Naive B cell (primary cell): ENCODE measurements around the gene S100A13. TPM values are rescaled to one million over a fixed set of nuclear protein-coding genes. Genes with fewer than 3 reads are reported as not detected.

Source experiments
- ATAC-seq, 2 donors: fragments of 150-1000 bp; cut with Tn5 transposase; 2 replicates each; pipeline ENCODE4 v1.10.0; 2021; ENCODE audit warnings: low read depth in 2 of 2, mild to moderate bottlenecking in 2 of 2, moderate library complexity in 2 of 2
- DNase-seq: peaks from one replicate; pipeline ENCODE4 v3.0.0; 2022
- H3K27ac Mint-ChIP-seq, 6 donors: one replicate each; pipeline ENCODE4 v1.8.0; 2020 to 2022; ENCODE audit warnings: mild to moderate bottlenecking in 6 of 6, mixed read lengths in 6 of 6, moderate library complexity in 5 of 6, inconsistent platforms in 2 of 6
- H3K27me3 Mint-ChIP-seq, 3 donors: one replicate each; pipeline ENCODE4 v1.8.0; 2021 to 2022; ENCODE audit warnings: mixed read lengths in 3 of 3, mild to moderate bottlenecking in 1 of 3
- H3K36me3 Mint-ChIP-seq, 2 donors: one replicate each; pipeline ENCODE4 v1.8.0; 2020 to 2022; ENCODE audit warnings: mixed read lengths in 2 of 2, inconsistent platforms in 1 of 2, mild to moderate bottlenecking in 1 of 2
- H3K4me1 Mint-ChIP-seq, 3 donors: one replicate each; pipeline ENCODE4 v1.8.0; 2020 to 2022; ENCODE audit warnings: mixed read lengths in 3 of 3, inconsistent platforms in 1 of 3, mild to moderate bottlenecking in 1 of 3, moderate library complexity in 1 of 3
- H3K4me3 Mint-ChIP-seq, 8 donors: one replicate each; pipeline ENCODE4 v1.8.0; 2020 to 2022; ENCODE audit warnings: mild to moderate bottlenecking in 8 of 8, mixed read lengths in 8 of 8, moderate library complexity in 8 of 8, inconsistent platforms in 2 of 8
- H3K9me3 Mint-ChIP-seq, 7 donors: one replicate each; pipeline ENCODE4 v1.8.0; 2020 to 2022; ENCODE audit warnings: mixed read lengths in 7 of 7, mild to moderate bottlenecking in 5 of 7, inconsistent platforms in 2 of 7, moderate library complexity in 1 of 7
- polyA plus RNA-seq, 6 donors: library from polyadenylated mRNA; unstranded; fragments of 300-500 nt; fragmentation: Illumina TruSeq; gene quantifications; one replicate each; pipeline ENCODE4 v1.2.3, GENCODE V29; 2021; ENCODE audit warnings: low read depth in 6 of 6

Gene S100A13
- polyA plus RNA-seq, 6 donors from 2014 or later = 1.2 to 2.1 (median 1.6) TPM; not detected in 2

DNA sequence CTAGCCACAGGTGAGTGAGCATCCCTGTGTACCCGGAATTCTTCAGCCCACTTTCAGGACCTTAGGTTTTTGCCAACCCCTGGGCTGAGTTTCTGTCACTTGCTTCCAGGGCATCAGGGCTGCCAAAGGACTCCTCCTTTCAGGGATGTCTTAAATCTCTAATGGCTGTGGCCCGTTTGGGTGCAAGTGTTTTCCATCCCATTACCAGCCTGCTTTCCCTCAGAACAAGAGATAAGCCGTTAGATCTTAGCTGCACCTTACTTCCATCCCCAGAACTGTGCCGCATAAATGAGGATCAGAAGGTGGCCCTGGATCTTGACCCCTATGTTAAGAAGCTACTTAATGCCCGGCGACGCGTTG, 31.9 kb upstream of the S100A13 start:
- no peak for ATAC-seq
- H3K27ac Mint-ChIP-seq = peak overlapping the region in 4 of 6 donors; percentile 69 to 98 (median 85)
- DNase-seq = no peak
- H3K27me3 Mint-ChIP-seq = no peaks in the 10 kb centered on the region
- peaks cover 4 to 18% (median 17%) of the 10 kb centered on the region in 3 donors for H3K4me1 Mint-ChIP-seq
- H3K4me3 Mint-ChIP-seq = peak overlapping the region; percentile 88 to 98 (median 96)
- H3K36me3 Mint-ChIP-seq = peaks cover 0 to 8% of the 10 kb centered on the region in 2 donors
- H3K9me3 Mint-ChIP-seq = no peaks in the 10 kb centered on the region

DNA sequence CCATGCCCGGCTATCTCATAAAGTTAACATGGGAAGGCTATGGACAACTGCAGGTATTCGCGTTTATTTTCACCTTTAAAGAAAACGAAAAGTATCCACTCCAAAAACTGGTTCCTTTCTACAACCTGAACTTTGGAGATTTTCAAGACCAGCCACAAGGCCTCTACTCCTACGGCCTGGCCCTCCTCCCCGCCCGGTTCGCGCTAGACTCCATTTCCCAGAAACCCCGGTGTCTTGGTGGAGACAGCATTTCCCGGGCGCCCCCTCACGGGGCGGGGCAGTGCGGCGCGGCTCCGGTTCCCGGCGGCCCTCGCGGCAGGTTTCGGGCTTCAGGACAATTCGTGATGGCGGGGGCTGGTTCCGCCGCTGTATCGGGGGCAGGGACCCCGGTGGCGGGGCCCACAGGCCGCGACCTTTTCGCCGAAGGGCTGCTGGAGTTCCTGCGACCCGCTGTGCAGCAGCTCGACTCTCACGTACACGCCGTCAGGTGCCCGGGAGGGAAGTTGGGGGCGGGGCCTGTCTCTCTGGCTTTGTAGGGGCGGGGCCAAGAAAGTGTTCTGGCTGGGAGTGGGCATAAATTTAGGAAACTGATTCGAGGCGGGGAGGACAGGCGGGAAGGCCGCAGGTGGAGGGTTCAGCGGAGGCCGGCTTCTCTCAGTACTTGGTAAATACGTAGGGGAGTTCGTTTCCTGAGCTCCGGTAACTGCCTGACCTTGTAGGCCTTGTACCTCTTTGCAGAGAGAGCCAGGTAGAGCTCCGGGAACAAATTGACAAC, 31.3 kb upstream of the S100A13 start, which contains the start of gene SNAPIN:
Gene SNAPIN (plus strand): TSS at position 304 of the 775 bp plus-strand sequence. CDS start 41 bp downstream, at position 345.
- Mint-ChIP-seq H3K4me3 (peak within 1 kb of the TSS; percentile 88 to 98 (median 96)), H3K9me3 (no peaks in the 10 kb centered on the region), H3K27ac (peak within 1 kb of the TSS; percentile 69 to 98 (median 90)), H3K36me3 (peaks cover 0 to 8% of the 10 kb centered on the region in 2 donors), H3K27me3 (no peaks in the 10 kb centered on the region), H3K4me1 (peaks cover 4 to 18% (median 17%) of the 10 kb centered on the region in 3 donors)
- DNase-seq (peak; percentile 94), ATAC-seq (peak; percentile 98 to 99)

DNA sequence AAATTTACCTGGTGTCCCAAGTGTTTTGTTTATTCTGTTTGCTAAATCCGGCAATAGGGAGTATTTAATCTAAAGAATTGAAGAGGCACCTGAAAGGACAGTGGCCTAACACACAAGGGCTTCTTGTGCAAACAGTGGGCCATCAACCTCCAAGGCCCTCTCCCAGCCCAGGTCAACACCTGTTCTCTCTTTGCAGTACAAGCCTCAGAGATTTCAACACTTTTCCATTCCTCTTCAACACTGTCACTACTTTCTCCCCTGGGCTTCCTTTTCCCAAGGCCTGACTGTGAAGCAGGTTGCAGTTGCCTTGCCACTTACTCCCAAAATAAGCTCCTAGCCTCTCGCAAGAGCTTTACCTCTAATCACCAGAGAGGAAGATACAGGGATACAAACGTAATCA, 28.0 kb upstream of the S100A13 start:
- H3K27me3 Mint-ChIP-seq = no peaks in the 10 kb centered on the region
- H3K27ac Mint-ChIP-seq = peak overlapping the region in 1 of 6 donors; percentile 10
- H3K36me3 Mint-ChIP-seq = no peaks in the 10 kb centered on the region
- DNase-seq (no peak), ATAC-seq (no peak)
- peaks cover 4 to 15% (median 12%) of the 10 kb centered on the region in 3 donors for H3K4me1 Mint-ChIP-seq
- no peaks in the 10 kb centered on the region for H3K9me3 Mint-ChIP-seq
- H3K4me3 Mint-ChIP-seq = peak overlapping the region in 1 of 8 donors; percentile 29

DNA sequence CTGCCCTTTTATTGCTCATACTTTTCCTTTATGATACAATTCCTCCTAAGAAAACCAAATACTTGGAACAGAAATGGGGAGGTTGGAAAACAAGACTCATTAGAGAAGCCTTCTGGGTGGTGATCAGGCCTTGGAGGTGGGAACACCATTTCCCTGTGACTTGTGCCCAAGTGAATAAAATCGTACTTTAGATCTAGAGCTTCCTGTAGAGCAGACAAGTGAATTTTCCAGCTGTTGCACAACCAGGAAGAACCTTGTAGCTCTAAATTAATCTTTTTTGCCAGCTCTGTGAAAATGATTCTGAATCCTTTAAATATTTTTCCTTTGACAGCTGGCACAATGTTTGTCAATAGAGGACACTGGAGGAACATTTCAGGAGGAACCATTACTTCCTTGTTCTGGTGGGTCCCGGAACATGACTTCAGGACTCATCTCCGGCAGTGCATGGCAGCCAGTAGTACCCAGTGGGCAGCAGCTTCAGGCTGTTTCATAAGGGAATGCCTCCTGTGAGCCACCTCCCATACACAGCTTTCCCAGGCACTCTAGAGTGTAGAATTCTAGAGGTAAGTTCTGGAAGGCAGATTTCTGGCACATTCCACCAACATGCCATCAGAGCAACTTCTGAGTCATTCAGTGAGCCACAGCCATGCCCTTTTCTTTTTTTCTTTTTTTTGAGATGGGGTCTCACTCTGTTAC, 25.6 kb upstream of the S100A13 start:
- no peak overlapping the region for H3K4me3 Mint-ChIP-seq
- H3K4me1 Mint-ChIP-seq = peaks cover 4 to 10% (median 5%) of the 10 kb centered on the region in 3 donors
- no peak overlapping the region for H3K27ac Mint-ChIP-seq

DNA sequence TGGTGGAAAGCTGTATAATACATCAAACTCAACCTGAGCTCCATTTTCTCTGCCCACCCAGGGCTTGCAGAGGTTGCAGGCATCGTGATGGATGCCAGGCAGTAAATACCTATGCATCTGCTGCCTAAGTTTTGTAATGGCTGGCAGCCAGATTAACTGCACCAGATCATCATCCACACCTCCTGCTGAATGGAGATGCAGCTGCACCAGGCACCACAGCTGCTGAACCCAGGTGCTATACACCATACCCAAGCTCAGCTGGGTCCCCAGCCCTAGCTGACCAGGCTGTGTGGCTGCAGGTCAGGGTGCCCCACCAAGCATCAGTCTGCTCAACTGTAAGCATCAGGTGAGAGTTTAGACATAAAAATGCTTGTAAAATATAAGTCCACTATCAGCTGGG, 24.5 kb upstream of the S100A13 start:
- peaks cover 10 to 12% (median 10%) of the 10 kb centered on the region in 3 donors for H3K4me1 Mint-ChIP-seq
- H3K4me3 Mint-ChIP-seq = no peak overlapping the region
- H3K27me3 Mint-ChIP-seq = no peaks in the 10 kb centered on the region
- ATAC-seq (no peak), DNase-seq (no peak)
- no peaks in the 10 kb centered on the region for H3K36me3 Mint-ChIP-seq
- H3K27ac Mint-ChIP-seq = no peak overlapping the region
- no peaks in the 10 kb centered on the region for H3K9me3 Mint-ChIP-seq

More for the DNA sequence above, 25.6 kb upstream of the S100A13 start:
- Mint-ChIP-seq H3K9me3 (no peaks in the 10 kb centered on the region), H3K36me3 (no peaks in the 10 kb centered on the region), H3K27me3 (no peaks in the 10 kb centered on the region)
- no peak for ATAC-seq
- no peak for DNase-seq

DNA sequence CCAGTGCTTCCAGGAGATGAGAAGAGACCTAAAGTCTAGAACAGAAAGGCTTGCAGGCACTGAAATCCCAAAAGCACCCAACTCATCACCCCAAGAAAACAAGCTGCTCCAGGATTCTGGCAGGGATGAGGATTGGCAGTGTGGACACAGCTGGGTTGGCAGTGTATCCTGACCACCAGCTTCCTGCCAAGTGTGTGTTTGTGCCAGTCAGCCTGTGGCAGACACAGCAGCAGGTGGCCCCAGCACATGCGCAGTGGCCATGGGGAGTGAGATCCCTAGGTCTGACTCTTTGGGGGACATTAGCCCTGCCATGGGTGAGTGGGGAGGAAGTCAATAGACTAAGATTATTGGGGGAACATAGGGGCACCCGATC, 22.5 kb upstream of the S100A13 start:
- ATAC-seq (no peak), DNase-seq (no peak)
- peaks cover 16 to 19% (median 17%) of the 10 kb centered on the region in 3 donors for H3K4me1 Mint-ChIP-seq
- H3K27ac Mint-ChIP-seq = peak overlapping the region in 3 of 6 donors; percentile 63 to 78 (median 73)
- H3K27me3 Mint-ChIP-seq = no peaks in the 10 kb centered on the region
- H3K36me3 Mint-ChIP-seq = peaks cover 11 to 14% of the 10 kb centered on the region in 2 donors
- H3K9me3 Mint-ChIP-seq = no peaks in the 10 kb centered on the region
- no peak overlapping the region for H3K4me3 Mint-ChIP-seq

DNA sequence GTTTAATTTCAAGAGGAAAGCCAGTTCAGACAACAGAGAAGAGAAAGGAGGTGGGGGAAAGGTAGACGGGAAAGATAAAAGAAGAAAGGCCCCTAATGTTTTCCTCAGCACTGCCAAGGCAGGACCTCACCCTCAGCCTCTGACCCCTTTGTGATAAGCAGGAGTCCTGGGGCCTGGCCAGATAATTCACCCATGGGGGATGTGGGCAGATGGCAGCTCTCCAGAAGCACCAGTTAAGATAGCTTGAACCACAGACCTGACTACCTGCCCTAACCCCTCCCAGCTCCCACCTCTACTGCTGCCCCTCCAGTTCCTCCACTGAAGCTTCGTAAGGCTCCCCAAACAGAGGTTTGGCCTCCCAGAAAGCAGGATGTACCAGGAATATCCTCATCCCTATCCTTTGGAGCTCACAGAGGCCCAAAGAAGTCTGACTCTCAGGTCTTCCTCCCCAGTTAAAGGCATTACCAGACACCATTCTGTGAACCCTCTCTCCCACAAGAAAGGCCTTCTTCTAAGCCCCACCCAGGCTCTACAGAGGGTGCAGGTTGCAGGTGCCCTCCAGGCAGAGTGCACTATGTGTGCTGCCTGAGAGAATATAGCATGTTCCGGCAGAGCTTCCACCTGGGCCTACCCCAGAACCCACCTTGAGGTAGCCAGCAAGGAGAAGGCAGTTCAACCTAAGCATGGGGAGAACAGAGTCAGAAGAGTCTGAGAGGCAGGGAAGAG, 22.0 kb upstream of the S100A13 start:
- Mint-ChIP-seq H3K4me3 (no peak overlapping the region), H3K27me3 (no peaks in the 10 kb centered on the region), H3K9me3 (no peaks in the 10 kb centered on the region), H3K27ac (peak overlapping the region in 5 of 6 donors; percentile 15 to 89 (median 76)), H3K36me3 (peaks cover 11 to 19% of the 10 kb centered on the region in 2 donors), H3K4me1 (peaks cover 16 to 19% (median 19%) of the 10 kb centered on the region in 3 donors)
- ATAC-seq (no peak), DNase-seq (no peak)

DNA sequence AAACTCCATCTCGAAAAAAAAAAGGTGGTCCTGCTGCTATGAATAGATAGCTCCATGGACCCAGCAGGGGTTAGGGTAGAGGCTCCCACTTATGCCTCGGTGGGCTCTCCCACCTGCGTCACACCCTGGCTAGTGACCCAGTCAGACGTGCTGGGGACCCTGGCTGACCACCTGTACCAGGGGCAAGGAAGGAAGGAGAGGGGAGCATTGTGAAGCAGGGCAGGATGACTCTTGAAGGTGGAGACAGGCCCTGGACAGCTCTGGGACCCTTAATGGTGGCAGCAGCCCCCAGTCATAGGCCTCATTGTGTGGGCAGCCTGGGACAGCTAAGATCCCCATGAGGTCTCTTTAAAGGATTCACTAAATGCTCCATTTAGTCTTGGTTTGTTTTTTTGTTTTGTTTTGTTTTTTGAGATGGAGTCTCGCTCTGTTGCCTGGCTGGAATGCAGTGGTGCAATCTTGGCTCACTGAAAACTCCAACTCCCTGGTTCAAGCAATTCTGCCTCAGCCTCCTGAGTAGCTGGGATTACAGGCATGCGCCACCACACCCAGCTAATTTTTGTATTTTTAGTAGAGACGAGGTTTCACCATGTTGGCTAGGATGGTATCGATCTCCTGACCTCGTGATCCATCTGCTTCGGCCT, 20.8 kb upstream of the S100A13 start:
- H3K36me3 Mint-ChIP-seq = peaks cover 18 to 31% of the 10 kb centered on the region in 2 donors
- ATAC-seq (no peak), DNase-seq (no peak)
- H3K27ac Mint-ChIP-seq = peak overlapping the region; percentile 30 to 83 (median 66)
- no peaks in the 10 kb centered on the region for H3K9me3 Mint-ChIP-seq
- H3K4me3 Mint-ChIP-seq = no peak overlapping the region
- H3K27me3 Mint-ChIP-seq = no peaks in the 10 kb centered on the region
- H3K4me1 Mint-ChIP-seq = peaks cover 23 to 29% (median 26%) of the 10 kb centered on the region in 3 donors

DNA sequence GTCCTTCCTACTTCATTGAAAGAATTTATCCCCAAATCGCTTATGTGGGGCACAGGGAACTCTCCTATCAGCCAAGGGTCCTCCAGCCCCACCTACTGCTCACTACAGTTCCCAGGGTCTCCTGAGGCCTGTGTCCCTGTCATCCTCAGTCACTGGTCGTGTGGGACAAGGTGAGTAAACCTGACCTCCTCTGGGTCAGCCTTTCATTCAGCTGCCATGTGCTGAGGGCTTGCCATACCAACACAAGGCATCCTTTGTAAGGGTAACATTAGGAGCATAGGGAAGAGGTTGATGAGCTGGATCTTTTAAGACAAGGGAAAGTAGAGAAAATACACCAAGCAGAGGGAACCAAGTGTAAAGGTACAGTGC, 20.0 kb upstream of the S100A13 start:
- H3K4me1 Mint-ChIP-seq = peaks cover 26 to 31% (median 30%) of the 10 kb centered on the region in 3 donors
- no peak for DNase-seq

DNA sequence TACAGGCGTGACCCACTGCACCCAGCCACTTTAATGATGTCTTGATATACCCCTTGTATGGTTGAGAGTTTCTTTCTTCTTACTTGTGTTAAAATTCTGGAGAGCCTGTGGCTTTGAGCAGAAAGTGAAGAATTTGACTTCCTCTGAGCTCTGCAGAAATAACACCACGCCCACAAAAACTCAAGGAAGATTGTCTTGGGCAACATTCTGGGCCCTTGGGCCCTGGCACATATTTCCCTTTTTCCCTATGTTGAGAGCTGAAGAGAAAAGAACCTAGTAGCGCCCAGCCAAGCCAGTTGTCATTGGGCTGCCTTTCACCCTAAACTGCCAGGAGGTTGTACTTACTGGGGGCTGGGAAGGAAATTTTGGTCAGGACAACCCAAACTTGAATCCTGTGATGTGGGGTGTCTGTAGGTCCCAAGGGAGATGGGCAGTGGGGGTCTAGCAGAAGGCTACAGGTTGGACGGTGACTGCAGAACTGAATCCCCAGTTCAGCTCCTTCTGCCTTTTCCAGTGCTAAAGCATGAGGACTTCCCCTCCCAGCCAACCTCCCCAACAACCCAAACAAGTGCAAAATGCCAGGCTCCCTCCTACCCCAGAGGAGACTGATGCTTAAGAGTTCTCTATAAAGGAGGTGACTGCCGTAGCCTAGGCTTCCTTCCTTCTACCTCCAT, 19.5 kb upstream of the S100A13 start:
- Mint-ChIP-seq H3K27me3 (no peaks in the 10 kb centered on the region), H3K36me3 (peaks cover 22 to 38% of the 10 kb centered on the region in 2 donors), H3K4me3 (no peak overlapping the region), H3K4me1 (peaks cover 26 to 34% (median 31%) of the 10 kb centered on the region in 3 donors), H3K27ac (peak overlapping the region in 3 of 6 donors; percentile 71 to 74 (median 73)), H3K9me3 (no peaks in the 10 kb centered on the region)
- DNase-seq = no peak
- ATAC-seq = no peak

More for the DNA sequence above, 20.0 kb upstream of the S100A13 start:
- H3K27me3 Mint-ChIP-seq = no peaks in the 10 kb centered on the region
- H3K9me3 Mint-ChIP-seq = no peaks in the 10 kb centered on the region
- H3K36me3 Mint-ChIP-seq = peaks cover 22 to 34% of the 10 kb centered on the region in 2 donors
- ATAC-seq = no peak
- no peak overlapping the region for H3K4me3 Mint-ChIP-seq
- H3K27ac Mint-ChIP-seq = peak overlapping the region in 5 of 6 donors; percentile 37 to 96 (median 73)

DNA sequence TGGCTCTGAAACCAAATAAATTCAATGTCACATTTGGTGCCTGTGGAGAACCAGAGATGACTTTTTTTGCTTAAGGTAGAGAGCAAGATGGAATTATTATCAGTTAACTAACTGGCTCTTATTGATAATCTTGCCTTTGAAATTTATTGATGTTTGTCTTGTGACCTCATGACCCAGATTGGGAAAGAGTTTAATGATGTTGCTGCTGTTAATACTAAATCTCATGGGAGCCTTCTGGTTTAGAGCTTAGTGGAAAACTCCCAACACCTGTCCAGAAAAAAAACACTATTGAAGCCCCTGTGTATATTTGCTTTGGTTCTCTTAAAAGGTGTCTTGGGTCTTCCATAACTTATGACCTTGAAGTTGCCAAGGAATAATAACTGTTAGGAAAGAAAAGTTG, 16.5 kb upstream of the S100A13 start:
- no peaks in the 10 kb centered on the region for H3K27me3 Mint-ChIP-seq
- no peak for DNase-seq
- no peak for ATAC-seq
- no peaks in the 10 kb centered on the region for H3K9me3 Mint-ChIP-seq
- H3K27ac Mint-ChIP-seq = peak overlapping the region in 2 of 6 donors; percentile 18 to 37
- peaks cover 22 to 33% (median 31%) of the 10 kb centered on the region in 3 donors for H3K4me1 Mint-ChIP-seq
- peaks cover 22 to 48% of the 10 kb centered on the region in 2 donors for H3K36me3 Mint-ChIP-seq
- H3K4me3 Mint-ChIP-seq = no peak overlapping the region

DNA sequence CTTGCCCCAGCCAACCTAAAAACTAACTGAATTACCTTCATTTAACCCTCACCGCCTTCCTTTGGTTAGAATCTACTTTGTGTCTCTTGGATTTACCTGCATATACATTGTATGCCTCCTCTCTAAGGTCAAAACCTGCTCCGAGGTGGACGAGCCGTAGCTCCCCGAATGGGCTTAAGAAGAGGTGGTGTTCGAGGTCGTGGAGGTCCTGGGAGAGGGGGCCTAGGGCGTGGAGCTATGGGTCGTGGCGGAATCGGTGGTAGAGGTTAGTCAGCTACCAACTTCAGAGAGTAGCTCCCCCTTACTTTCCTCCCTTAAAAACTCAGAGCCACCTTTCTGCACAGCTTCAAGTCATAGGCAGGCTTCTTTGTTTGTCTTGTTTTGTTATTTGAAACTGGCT, 15.8 kb upstream of the S100A13 start:
- Mint-ChIP-seq H3K4me1 (peaks cover 22 to 33% (median 31%) of the 10 kb centered on the region in 3 donors), H3K4me3 (no peak overlapping the region), H3K27me3 (no peaks in the 10 kb centered on the region), H3K36me3 (peaks cover 24 to 48% of the 10 kb centered on the region in 2 donors), H3K27ac (peak overlapping the region in 3 of 6 donors; percentile 37 to 57 (median 44)), H3K9me3 (no peaks in the 10 kb centered on the region)
- no peak for ATAC-seq
- no peak for DNase-seq
